Stimulated activated CD4-positive, alpha-beta T cell treated with anti-CD3 and anti-CD28 coated beads, Interleukin-12 subunit alpha, Interleukin-12 subunit beta, amount 100 ng/mL, for 4 hours (primary cell): Measurements from ENCODE around the gene POR.

Source experiments
- DNase-seq: peaks from one replicate; pipeline ENCODE4 v3.0.0-alpha.2; 2020

POR gene

GRCh38 chr7:75955331-75955955, 40.5 kb downstream of the POR start:
- DNase-seq, result no peak

GRCh38 chr7:75957021-75957736, 42.2 kb downstream of the POR start:
- no peak for DNase-seq

GRCh38 chr7:75958802-75959543, 44.0 kb downstream of the POR start:
- DNase-seq, result no peak

GRCh38 chr7:75960372-75960771, 45.4 kb downstream of the POR start:
- DNase-seq, result no peak

- no peak for DNase-seq
Observed at GRCh38 chr7:75961218-75961617, 46.3 kb downstream of the POR start.

- DNase-seq, result no peak
Observed at GRCh38 chr7:75962607-75963380, 47.8 kb downstream of the POR start.

GRCh38 chr7:75963381-75963995, 48.5 kb downstream of the POR start:
- DNase-seq, result no peak

- DNase-seq, result no peak
Observed at GRCh38 chr7:75965617-75966016, 50.7 kb downstream of the POR start.

- no peak for DNase-seq
Observed at GRCh38 chr7:75966190-75966961, 51.4 kb downstream of the POR start.

GRCh38 chr7:75967055-75967454, 52.1 kb downstream of the POR start:
- no peak for DNase-seq

- DNase-seq, result no peak
Observed at GRCh38 chr7:75967487-75967997, 52.6 kb downstream of the POR start.

GRCh38 chr7:75968012-75968411, 53.1 kb downstream of the POR start:
- DNase-seq, result no peak

- DNase-seq, result no peak
Observed at GRCh38 chr7:75968561-75969001, 53.6 kb downstream of the POR start.

- no peak for DNase-seq
Observed at GRCh38 chr7:75969182-75969581, 54.2 kb downstream of the POR start.

GRCh38 chr7:75969704-75970498, 54.9 kb downstream of the POR start:
- DNase-seq, result no peak

GRCh38 chr7:75971309-75971960, 56.5 kb downstream of the POR start:
- no peak for DNase-seq

GRCh38 chr7:75971961-75972763, 57.2 kb downstream of the POR start:
- no peak for DNase-seq

GRCh38 chr7:75977743-75978142, 62.8 kb downstream of the POR start:
- no peak for DNase-seq

- DNase-seq, result no peak
Observed at GRCh38 chr7:75979759-75980429, 64.9 kb downstream of the POR start.
